WI38 (cell line): ENCODE results near the gene IQCK.
"Not testable (repeated sequence)": the region's sequence is repeated elsewhere in the genome, so short reads cannot be mapped to it uniquely, and the experiment has no call there.

Experiments used
- H3K4me3 ChIP-seq: 2 replicates; pipeline ENCODE4 v1.5.1; 2011; ENCODE audit warnings: low read depth, mild to moderate bottlenecking, control low read depth, low read length
- CTCF ChIP-seq: IDR thresholded peaks from 2 replicates; pipeline ENCODE4 v1.5.1; 2012; ENCODE audit warnings: low read depth, mild to moderate bottlenecking, control low read depth, low read length

IQCK gene

GRCh38 chr16:19717741-19718623 lies at the start of gene IQCK, which contains the start of gene KNOP1:
TSS of gene IQCK (plus strand) at chr16:19718271. CDS start at chr16:19718307, 36 bp downstream.
TSS of gene KNOP1 (minus strand) at chr16:19718227. CDS start at chr16:19715035, 3,192 bp downstream.
- H3K4me3 ChIP-seq = peak within 1 kb of the TSS; percentile 91
- TF ChIP-seq CTCF = no peak

- no peak for TF ChIP-seq CTCF
- no peak overlapping the region for H3K4me3 ChIP-seq
Observed at GRCh38 chr16:19672378-19672777, 45.7 kb upstream of the IQCK start.

- H3K4me3 ChIP-seq = no peak overlapping the region
- TF ChIP-seq CTCF = no peak
Observed at GRCh38 chr16:19674485-19674884, 43.6 kb upstream of the IQCK start.

GRCh38 chr16:19677402-19677801 lies 40.7 kb upstream of the IQCK start:
- TF ChIP-seq CTCF = no peak
- H3K4me3 ChIP-seq = no peak overlapping the region

GRCh38 chr16:19678804-19679203 lies 39.3 kb upstream of the IQCK start:
- no peak overlapping the region for H3K4me3 ChIP-seq
- no peak for TF ChIP-seq CTCF

GRCh38 chr16:19679281-19679680 lies 38.8 kb upstream of the IQCK start:
- H3K4me3 ChIP-seq = not testable (repeated sequence)

- no peak overlapping the region for H3K4me3 ChIP-seq
- TF ChIP-seq CTCF = no peak
Observed at GRCh38 chr16:19680881-19681340, 37.2 kb upstream of the IQCK start.
